GM12878 (cell line): ENCODE measurements around the gene RPS6KA2. TPM values are rescaled to one million over a fixed set of nuclear protein-coding genes. Genes with fewer than 3 reads are reported as not detected.

ENCODE experiments used
- ATAC-seq: fragments of 200-7000 bp; cut with Tn5 transposase; 3 replicates; pipeline ENCODE4 v1.9.1; 2020; ENCODE audit warnings: mild to moderate bottlenecking, moderate library complexity
- BruUV-seq: library from RNA; stranded (reverse); fragments of 400-500 nt; replicated peaks from 2 replicates; lab custom pipeline; 2021; lab: Mats Ljungman, UMichigan
- CTCF ChIA-PET: fragments of 300-600 bp; sonication (Branson Sonifier 250); formaldehyde crosslinking; extraction: SDS; loops from one replicate; lab custom pipeline; 2021; ENCODE audit warnings: inconsistent platforms; lab: Yijun Ruan, JAX
- POLR2A ChIA-PET: fragments of 350-600 bp; formaldehyde crosslinking; extraction: SDS; loops from one replicate; lab custom pipeline; 2021; ENCODE audit warnings: inconsistent platforms; lab: Charles Lee
- RAD21 ChIA-PET: fragments of 300-600 bp; sonication (Branson Sonifier 250); formaldehyde crosslinking; loops from one replicate; lab custom pipeline; 2023; ENCODE audit warnings: antibody characterized with exemption; ENCODE audit not compliant: unreplicated experiment; lab: Charles Lee
- SMC1A ChIA-PET: fragments of 300-600 bp; sonication (Branson Sonifier 250); formaldehyde crosslinking; loops from one replicate; lab custom pipeline; 2023; ENCODE audit not compliant: unreplicated experiment, uncharacterized antibody; lab: Charles Lee
- DNase-seq: peaks from one replicate; pipeline ENCODE4 v3.0.0-alpha.2; 2011; ENCODE audit warnings: low read depth, low spot score
- FAIRE-seq: peaks from 3 replicates; lab custom pipeline; 2011; peaks lifted over from hg19 to GRCh38; lab: Jason Lieb, UNC
- H2AFZ ChIP-seq: 2 replicates; pipeline ENCODE4 v1.6.0; 2011; ENCODE audit warnings: low read depth, low read length, control low read depth; ENCODE audit not compliant: control insufficient read depth
- H3K27ac ChIP-seq: 2 replicates; pipeline ENCODE4 v1.5.1; 2011; ENCODE audit warnings: control low read depth; ENCODE audit not compliant: control insufficient read depth, insufficient read depth
- H3K27me3 ChIP-seq, 2 experiments: replicated peaks in 1 of 2; 2 replicates each; pipeline versions ENCODE4 v1.6.0 to v1.6.1; 2011; ENCODE audit warnings: low read length in 1 of 2; ENCODE audit not compliant: control insufficient read depth in 2 of 2, insufficient read depth in 2 of 2
- H3K36me3 ChIP-seq, 2 experiments: 2 replicates each; pipeline ENCODE4 v1.5.1; 2011; ENCODE audit warnings: low read length in 1 of 2; ENCODE audit not compliant: control insufficient read depth in 2 of 2, insufficient read depth in 2 of 2
- H3K4me1 ChIP-seq: 2 replicates; pipeline ENCODE4 v1.6.1; 2011; ENCODE audit warnings: mild to moderate bottlenecking, low read length, moderate library complexity, mixed read lengths; ENCODE audit not compliant: control insufficient read depth, insufficient read depth
- H3K4me2 ChIP-seq: 2 replicates; pipeline ENCODE4 v1.6.0; 2011; ENCODE audit warnings: control low read depth; ENCODE audit not compliant: control insufficient read depth, insufficient read depth
- H3K4me3 ChIP-seq: fragments of 200-600 bp; sonication (generic); 2 replicates; pipeline ENCODE4 v1.5.1; 2016
- H3K79me2 ChIP-seq: 2 replicates; pipeline ENCODE4 v1.6.0; 2011; ENCODE audit warnings: low read length; ENCODE audit not compliant: control insufficient read depth, insufficient read depth
- H3K9ac ChIP-seq: 2 replicates; pipeline ENCODE4 v1.8.0; 2011; ENCODE audit warnings: low read length, control low read depth, mixed read lengths; ENCODE audit not compliant: control insufficient read depth, insufficient read depth
- H3K9me3 ChIP-seq: replicated peaks from 3 replicates; pipeline ENCODE4 v1.5.1; 2011; ENCODE audit warnings: mild to moderate bottlenecking, low read length; ENCODE audit not compliant: control insufficient read depth, insufficient read depth
- H4K20me1 ChIP-seq: 2 replicates; pipeline ENCODE4 v1.6.0; 2011; ENCODE audit not compliant: control insufficient read depth, insufficient read depth
- BACH1 ChIP-seq: fragments of 450-650 bp; IDR thresholded peaks from 2 replicates; pipeline ENCODE4 v1.6.1; 2017; ENCODE audit warnings: mild to moderate bottlenecking, borderline replicate concordance
- CBFB ChIP-seq: IDR thresholded peaks from 2 replicates; pipeline ENCODE4 v1.6.1; 2016; ENCODE audit warnings: antibody characterized with exemption, low read depth
- CBX5 ChIP-seq: sonication (generic); IDR thresholded peaks from 2 replicates; pipeline ENCODE4 v1.6.1; 2016; ENCODE audit warnings: low read depth, moderate library complexity, mild to moderate bottlenecking, inconsistent platforms
- CHD2 ChIP-seq: IDR thresholded peaks from 2 replicates; pipeline ENCODE4 v1.6.1; 2011; ENCODE audit warnings: low read depth, low read length, improper control_type of control experiment, borderline replicate concordance
- ESRRA ChIP-seq: IDR thresholded peaks from 2 replicates; pipeline ENCODE4 v1.6.1; 2012; ENCODE audit warnings: mild to moderate bottlenecking, low read length, improper control_type of control experiment
- ETV6 ChIP-seq, 2 experiments: fragments of 450-650 bp in 1 of 2; IDR thresholded peaks in 1 of 2; conservative IDR thresholded peaks in 1 of 2; 2 replicates each; pipeline ENCODE4 v1.6.1; 2014; ENCODE audit warnings: antibody characterized with exemption in 1 of 2, borderline replicate concordance in 1 of 2, low read depth in 1 of 2, mild to moderate bottlenecking in 1 of 2, moderate library complexity in 1 of 2
- EZH2 ChIP-seq: IDR thresholded peaks from 2 replicates; pipeline ENCODE4 v1.6.1; 2012; ENCODE audit warnings: low read depth, mild to moderate bottlenecking, control low read depth, inconsistent platforms, low read length, borderline replicate concordance; ENCODE audit not compliant: control insufficient read depth
- HDGF ChIP-seq: fragments of 450-650 bp; IDR thresholded peaks from 2 replicates; pipeline ENCODE4 v1.6.1; 2016; ENCODE audit warnings: antibody characterized with exemption
- HSF1 ChIP-seq: fragments of 150-350 bp; IDR thresholded peaks from 2 replicates; pipeline ENCODE4 v1.6.1; 2014; ENCODE audit warnings: mild to moderate bottlenecking, low read depth, low read length
- LARP7 ChIP-seq: fragments of 450-650 bp; IDR thresholded peaks from 2 replicates; pipeline ENCODE4 v1.6.1; 2017; ENCODE audit warnings: mild to moderate bottlenecking
- MXI1 ChIP-seq: fragments of 150-350 bp; IDR thresholded peaks from 2 replicates; pipeline ENCODE4 v1.6.1; 2011; ENCODE audit warnings: low read depth, mild to moderate bottlenecking, inconsistent platforms, low read length, improper control_type of control experiment
- NFIC ChIP-seq: IDR thresholded peaks from 2 replicates; pipeline ENCODE4 v1.6.1; 2012; ENCODE audit warnings: low read depth, mild to moderate bottlenecking, inconsistent platforms, low read length, moderate library complexity
- NFYA ChIP-seq: IDR thresholded peaks from 2 replicates; pipeline ENCODE4 v1.6.1; 2011; ENCODE audit warnings: low read depth, mild to moderate bottlenecking, low read length, improper control_type of control experiment, borderline replicate concordance
- RELA ChIP-seq: fragments of 450-650 bp; IDR thresholded peaks from 2 replicates; pipeline ENCODE4 v1.8.0; 2014; ENCODE audit warnings: borderline replicate concordance; ENCODE audit not compliant: partially characterized antibody
- RELB ChIP-seq: fragments of 450-650 bp; IDR thresholded peaks from 2 replicates; pipeline ENCODE4 v1.6.1; 2017; ENCODE audit warnings: low read depth, mild to moderate bottlenecking, moderate library complexity
- RFX5 ChIP-seq: IDR thresholded peaks from 2 replicates; pipeline ENCODE4 v1.6.1; 2011; ENCODE audit warnings: low read depth, low read length, improper control_type of control experiment
- SREBF2 ChIP-seq: IDR thresholded peaks from 2 replicates; pipeline ENCODE4 v1.6.1; 2012; ENCODE audit warnings: mild to moderate bottlenecking, low read length
- STAT1 ChIP-seq: fragments of 450-650 bp; conservative IDR thresholded peaks from 2 replicates; pipeline ENCODE4 v1.6.1; 2014; ENCODE audit warnings: antibody characterized with exemption, mild to moderate bottlenecking
- SUPT20H ChIP-seq: IDR thresholded peaks from 2 replicates; pipeline ENCODE4 v1.6.1; 2011; ENCODE audit warnings: low read depth, mild to moderate bottlenecking, low read length, moderate library complexity, borderline replicate concordance; ENCODE audit not compliant: control insufficient read depth
- ZSCAN29 ChIP-seq: fragments of 450-650 bp; IDR thresholded peaks from 2 replicates; pipeline ENCODE4 v1.6.1; 2017; ENCODE audit warnings: mild to moderate bottlenecking, moderate library complexity
- WGBS: methylation state at CpG from one replicate; pipeline ENCODE4 v1.1.6; 2016; ENCODE audit warnings: low lambda C conversion rate; ENCODE audit not compliant: insufficient replicate concordance, insufficient coverage; ENCODE audit errors: missing lambda C conversion rate; 5-methylcytosine and 5-hydroxymethylcytosine counted together
- in situ Hi-C: fragments of 300-500 bp; cut with MboI; formaldehyde crosslinking; loops from 9 replicates; pipeline ENCODE4 v1.14.3; 2018; ENCODE audit warnings: mixed read lengths
- intact Hi-C: fragments of 100-400 bp; cut with micrococcal nuclease; formaldehyde crosslinking; loops from one replicate; pipeline ENCODE4 v1.14.2; 2022; ENCODE audit not compliant: unreplicated experiment
- polyA plus RNA-seq, 11 experiments: library from polyadenylated mRNA; depleted of rRNA in 4 of 11; unstranded in 6 of 11; stranded (reverse) in 5 of 11; fragments of >200 nt; fragmentation: Nextera tagmentation in 4 of 11; fragmentation: Illumina TruSeq in 1 of 11; extraction: Ambion mirVana in 4 of 11; extraction: Trizol in 1 of 11; gene quantifications; 1 replicate in 1 of 11; 2 replicates in 10 of 11; pipeline versions ENCODE4 v1.2.1 to v1.2.3, GENCODE V29; 2011 to 2016; ENCODE audit warnings: inconsistent platforms in 2 of 11, missing spikeins in 2 of 11, low read depth in 1 of 11
- total RNA-seq, 4 experiments: library from RNA; depleted of rRNA in 3 of 4; stranded (reverse); fragments of >200 nt in 3 of 4; fragmentation: Illumina TruSeq in 1 of 4; extraction: Trizol in 1 of 4; gene quantifications; 2 replicates each; pipeline versions ENCODE4 v1.2.1 to v1.2.3, GENCODE V29; 2013 to 2021

The RPS6KA2 gene
- total and polyA plus RNA-seq, 10 of the 15 experiments (the other 5 are each of a cell fraction or from before 2014, with no cell fraction given), result 0.02 to 1.0 (median 0.22) TPM; not detected in 1

DNA sequence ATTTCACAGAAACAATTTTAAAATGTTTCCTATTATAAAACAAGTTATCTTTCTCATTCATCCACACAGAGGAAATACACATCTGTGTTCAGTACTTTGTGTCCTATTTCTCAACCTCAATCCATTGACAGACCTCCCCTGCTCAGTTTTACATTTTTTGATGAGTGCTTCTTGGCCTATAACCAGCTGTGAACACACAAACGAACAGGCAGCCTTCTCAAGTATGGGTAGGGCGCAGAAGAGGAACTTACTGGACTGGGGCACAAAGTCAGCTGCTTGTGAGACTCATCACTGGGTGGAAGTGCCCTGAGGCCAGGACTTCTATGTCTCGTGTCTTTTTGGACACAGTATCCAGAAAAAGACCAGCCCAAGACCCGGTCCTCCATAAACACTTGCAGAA is 2.8 kb downstream of the RPS6KA2 start:
- POLR2A ChIA-PET, result no interaction called here

More for the DNA sequence above, 2.8 kb downstream of the RPS6KA2 start:
- no peak overlapping the region for H2AFZ ChIP-seq
- peaks cover 10% of the 10 kb centered on the region for H3K4me1 ChIP-seq
- no peak overlapping the region for H3K9ac ChIP-seq
- ATAC-seq (no peak), FAIRE-seq (no peak), DNase-seq (no peak)
- 32% methylated on average over 4 of the region's 4 CpGs for WGBS
- no peaks in the 10 kb centered on the region; the same call in 1 of the 2 replicates for H3K79me2 ChIP-seq
- TF ChIP-seq CBFB (no peak), SREBF2 (no peak), BACH1 (no peak), MXI1 (no peak), NFIC (no peak), ESRRA (no peak), RELB (no peak), CBX5 (no peak), LARP7 (no peak), EZH2 (no peak), HDGF (no peak), STAT1 (no peak), ZSCAN29 (no peak), HSF1 (no peak), NFYA (no peak), CHD2 (no peak), SUPT20H (no peak), ETV6 (conservative IDR thresholded peaks at IDR 0.05 in 1 of 2, IDR thresholded peaks at IDR 0.05 in 1 of 2; ENCODE audit: borderline replicate concordance in 1 of 2, low read depth in 1 of 2) (no peak), RELA (no peak), RFX5 (no peak)
- H3K27me3 ChIP-seq, result peaks cover 3 to 6% of the 10 kb centered on the region in 2 experiments; a peak in 2 of 4 replicates
- H3K9me3 ChIP-seq, result no peaks in the 10 kb centered on the region
- in situ Hi-C loops (no loop called here), intact Hi-C loops (no loop called here)
- RAD21 ChIA-PET, result no interaction called here
- no peaks in the 10 kb centered on the region for H3K36me3 ChIP-seq
- no peak overlapping the region for H3K4me2 ChIP-seq
- BruUV-seq, result no TSS peak
- no peak overlapping the region for H3K27ac ChIP-seq
- no peaks in the 10 kb centered on the region for H4K20me1 ChIP-seq
- CTCF ChIA-PET, result no interaction called here
- no peak overlapping the region for H3K4me3 ChIP-seq
- SMC1A ChIA-PET, result no interaction called here
